GM04503 (cell line): ENCODE measurements around the gene AFF3.

Experiments used
- DNase-seq: peaks from one replicate; pipeline ENCODE4 v3.0.0-alpha.2; 2012; ENCODE audit warnings: low read depth

The AFF3 gene

GRCh38 chr2:99605036-99605435 is 537.4 kb downstream of the AFF3 start:
- peak; percentile 69 for DNase-seq

GRCh38 chr2:99602476-99602875 is 539.9 kb downstream of the AFF3 start:
- no peak for DNase-seq

GRCh38 chr2:99600981-99601651 is 541.3 kb downstream of the AFF3 start:
- no peak for DNase-seq

- no peak for DNase-seq
Measured at GRCh38 chr2:99598441-99598840, 543.9 kb downstream of the AFF3 start.

- DNase-seq, result no peak
Measured at GRCh38 chr2:99597616-99598015, 544.8 kb downstream of the AFF3 start.

GRCh38 chr2:99595373-99595772 is 547.0 kb downstream of the AFF3 start:
- no peak for DNase-seq

GRCh38 chr2:99593692-99594427 is 548.5 kb downstream of the AFF3 start:
- DNase-seq, result no peak

- DNase-seq, result no peak
Measured at GRCh38 chr2:99576775-99577174, 565.6 kb downstream of the AFF3 start.

GRCh38 chr2:99573634-99574251 is 568.6 kb downstream of the AFF3 start:
- DNase-seq, result no peak

GRCh38 chr2:99572373-99573164 is 569.8 kb downstream of the AFF3 start:
- no peak for DNase-seq

GRCh38 chr2:99571954-99572353 is 570.4 kb downstream of the AFF3 start:
- DNase-seq, result peak; percentile 26

GRCh38 chr2:99571533-99571932 is 570.9 kb downstream of the AFF3 start:
- DNase-seq, result no peak

- DNase-seq, result no peak
Measured at GRCh38 chr2:99571021-99571420, 571.4 kb downstream of the AFF3 start.

- DNase-seq, result no peak
Measured at GRCh38 chr2:99569386-99569785, 573.0 kb downstream of the AFF3 start.

- DNase-seq, result no peak
Measured at GRCh38 chr2:99565227-99565626, 577.2 kb downstream of the AFF3 start.

GRCh38 chr2:99562516-99562915 is 579.9 kb downstream of the AFF3 start:
- DNase-seq, result no peak

GRCh38 chr2:99561804-99562203 is 580.6 kb downstream of the AFF3 start:
- no peak for DNase-seq

GRCh38 chr2:99559075-99559662 is 583.2 kb downstream of the AFF3 start:
- no peak for DNase-seq

- DNase-seq, result no peak
Measured at GRCh38 chr2:99555404-99555803, 587.0 kb downstream of the AFF3 start.

GRCh38 chr2:99554871-99555270 is 587.5 kb downstream of the AFF3 start:
- DNase-seq, result no peak

- no peak for DNase-seq
Measured at GRCh38 chr2:99554238-99554637, 588.2 kb downstream of the AFF3 start.

- no peak for DNase-seq
Measured at GRCh38 chr2:99552529-99552928, 589.9 kb downstream of the AFF3 start.
